ENCODE data around the gene MRPS7.
"Not testable (repeated sequence)": the region's sequence is repeated elsewhere in the genome, so short reads cannot be mapped to it uniquely, and the experiment has no call there.

The MRPS7 gene

DNA sequence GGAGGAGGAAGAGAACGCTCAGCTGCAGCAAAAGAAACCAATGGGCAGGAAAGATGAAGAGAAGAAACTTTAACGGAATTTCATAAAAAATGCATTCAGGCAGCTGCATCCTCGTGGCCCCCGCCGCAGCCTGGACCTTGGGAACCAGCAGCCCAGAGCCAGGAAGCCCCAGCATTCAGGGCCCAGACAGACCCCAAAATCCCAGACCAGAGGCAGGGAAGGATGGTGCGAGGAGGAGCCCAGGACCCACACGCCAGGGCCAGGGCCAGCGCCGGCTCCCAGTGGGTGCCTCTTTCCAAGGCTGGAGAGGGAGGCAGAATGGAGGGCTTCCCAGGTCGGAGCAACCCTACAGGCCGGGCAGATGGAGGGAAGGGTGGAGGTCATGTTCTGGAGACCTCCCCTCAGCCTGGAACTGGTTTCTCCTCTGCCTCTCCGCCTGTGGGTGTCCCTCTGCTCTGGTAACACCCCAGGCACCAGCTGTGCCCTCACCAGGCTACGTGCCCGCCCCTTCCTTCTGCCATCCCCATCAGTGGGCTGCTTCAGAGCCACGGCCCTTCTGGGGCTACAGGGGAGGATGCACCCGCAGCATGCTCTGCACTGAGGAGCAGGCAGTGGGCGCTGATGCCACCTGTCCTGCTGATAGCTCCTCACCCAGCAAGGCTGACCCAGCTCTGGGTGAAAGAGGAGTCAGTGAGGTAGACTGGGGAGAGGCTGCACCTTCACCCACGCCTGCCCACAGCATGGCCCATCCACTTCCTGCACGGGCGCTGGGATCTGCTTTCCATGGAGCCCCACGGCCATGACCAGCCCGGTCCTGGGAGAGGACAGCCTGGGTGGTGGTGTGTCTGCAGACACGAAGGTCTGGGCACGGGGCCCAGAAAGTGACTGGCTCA is 10.5 kb downstream of the MRPS7 start:
- peak; percentile 15 for DNase-seq

DNA sequence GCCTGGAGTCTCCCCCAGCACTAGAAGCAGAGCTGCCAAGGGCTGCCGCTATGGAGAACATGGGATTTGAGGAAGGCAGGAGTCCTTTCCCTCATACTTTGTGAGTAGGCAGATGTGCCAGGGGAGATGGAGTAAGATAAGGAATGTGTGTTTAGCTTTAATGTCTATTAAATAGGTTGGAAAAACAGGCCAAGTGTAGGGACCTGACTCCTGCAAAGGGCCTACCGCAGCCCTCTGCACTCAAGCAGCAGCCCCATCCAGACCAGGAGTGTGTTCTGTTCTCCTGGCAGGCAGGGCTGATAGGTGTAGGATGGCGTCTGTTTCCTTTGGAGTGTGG is 11.1 kb downstream of the MRPS7 start:
- DNase-seq, result no peak

DNA sequence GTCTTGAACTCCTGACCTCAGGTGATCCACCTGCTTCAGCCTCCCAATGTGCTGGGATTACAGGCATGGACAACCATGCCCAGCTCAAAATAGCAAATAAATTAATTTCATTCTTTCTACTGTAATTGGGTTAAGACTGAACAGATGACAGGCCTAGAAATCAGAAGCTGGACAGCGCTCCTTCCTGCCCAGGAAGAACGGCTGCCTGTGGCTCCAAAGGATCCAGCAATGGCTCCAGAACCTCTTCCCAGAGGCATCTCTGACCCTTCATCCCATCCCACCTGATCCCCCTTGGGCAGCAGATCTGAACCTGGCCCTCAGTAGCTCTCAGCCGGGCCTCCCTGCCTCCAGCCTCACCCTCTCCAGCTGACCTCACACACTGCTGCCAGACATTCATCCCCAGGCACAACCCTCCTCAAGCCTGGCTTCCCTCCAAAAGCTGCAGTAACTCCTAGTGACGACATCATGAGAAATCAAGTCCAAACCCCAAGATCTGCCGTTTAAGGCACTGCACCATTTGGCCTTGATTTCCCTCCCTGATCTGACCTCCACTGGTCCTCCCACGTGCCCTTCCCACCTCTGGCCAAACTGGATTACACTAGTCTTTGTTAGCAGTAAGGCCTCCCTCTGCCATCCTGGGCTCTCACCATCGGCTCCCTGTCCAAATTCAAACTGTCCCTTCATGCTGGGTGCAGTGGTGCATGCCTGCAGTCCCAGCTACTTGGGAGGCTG is 12.5 kb downstream of the MRPS7 start:
- DNase-seq, result peak; percentile 49

DNA sequence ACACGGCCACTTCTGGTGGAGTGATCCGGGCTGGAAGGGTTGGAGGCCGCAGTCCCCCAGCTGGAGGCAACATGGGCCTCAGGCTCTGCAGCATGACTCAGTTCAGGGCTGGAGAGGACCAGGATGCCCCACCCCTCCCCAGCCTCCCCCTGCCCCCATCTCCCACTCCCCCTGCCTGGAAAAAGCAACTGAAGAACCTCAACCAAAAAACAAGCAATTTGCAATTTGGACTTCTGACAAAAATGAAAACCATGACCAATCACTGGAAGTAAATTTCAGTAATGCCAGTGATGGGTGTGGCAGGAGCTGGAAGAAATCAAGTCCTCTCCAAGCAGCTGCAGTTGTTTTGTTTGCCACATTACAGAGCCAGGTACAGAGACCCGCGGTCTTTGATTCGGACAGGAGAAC is 16.0 kb downstream of the MRPS7 start:
- DNase-seq, result peak; percentile 64

DNA sequence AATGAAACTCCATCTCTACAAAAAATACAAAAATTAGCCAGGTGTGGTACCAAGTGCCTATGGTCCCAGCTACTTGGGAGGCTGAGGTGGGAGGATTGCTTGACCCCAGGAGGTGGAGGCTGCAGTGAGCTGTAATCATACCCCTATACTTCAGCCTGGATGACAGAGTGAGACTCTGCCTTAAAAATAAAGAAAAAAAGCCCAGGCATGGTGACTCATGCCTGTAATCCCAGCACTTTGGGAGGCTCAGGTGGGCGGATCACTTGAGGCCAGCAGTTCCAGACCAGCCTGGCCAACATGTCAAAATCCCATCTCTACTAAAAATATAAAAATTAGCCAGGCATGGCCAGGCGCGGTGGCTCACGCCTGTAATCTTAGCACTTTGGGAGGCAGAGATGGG is 18.5 kb downstream of the MRPS7 start:
- DNase-seq, result not testable (repeated sequence)

DNA sequence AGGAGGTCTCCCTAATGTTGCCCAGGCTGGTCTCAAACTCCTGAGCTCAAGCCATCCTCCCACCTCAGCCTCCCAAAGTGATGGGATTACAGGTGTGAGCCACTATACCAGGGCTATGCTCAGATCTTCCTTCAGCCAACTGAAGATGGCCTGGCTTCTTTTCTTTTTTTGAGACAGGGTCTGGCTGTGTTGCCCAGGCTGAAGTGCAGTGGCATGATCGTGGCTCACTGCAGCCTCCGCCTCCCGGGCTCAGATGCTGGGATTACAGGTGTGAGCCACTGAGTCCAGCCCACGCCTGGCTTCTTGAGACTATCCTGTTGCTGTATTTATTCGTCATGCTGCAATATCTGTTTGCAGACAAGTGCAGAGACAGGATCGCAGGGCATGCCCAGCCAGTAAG is 23.4 kb downstream of the MRPS7 start:
- DNase-seq, result no peak

DNA sequence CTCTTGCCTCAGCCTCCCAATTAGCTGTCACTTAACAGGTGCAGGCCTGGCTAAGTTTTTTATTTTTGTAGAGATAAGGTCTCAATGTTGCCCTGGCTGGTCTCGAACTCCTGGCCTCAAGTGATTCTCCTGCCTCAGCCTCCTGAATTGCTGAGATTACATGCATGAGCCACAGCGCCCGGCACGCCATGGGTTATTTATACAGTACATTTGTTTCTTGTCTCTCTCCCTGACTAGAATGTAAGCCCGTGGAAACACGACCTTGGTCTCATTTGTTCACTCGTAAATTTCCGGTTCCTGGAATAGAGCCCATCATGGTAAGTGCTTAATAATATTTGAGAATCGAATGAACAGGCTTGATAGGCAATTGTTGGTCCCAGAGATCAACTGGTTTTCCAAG is 25.5 kb downstream of the MRPS7 start:
- DNase-seq, result no peak

DNA sequence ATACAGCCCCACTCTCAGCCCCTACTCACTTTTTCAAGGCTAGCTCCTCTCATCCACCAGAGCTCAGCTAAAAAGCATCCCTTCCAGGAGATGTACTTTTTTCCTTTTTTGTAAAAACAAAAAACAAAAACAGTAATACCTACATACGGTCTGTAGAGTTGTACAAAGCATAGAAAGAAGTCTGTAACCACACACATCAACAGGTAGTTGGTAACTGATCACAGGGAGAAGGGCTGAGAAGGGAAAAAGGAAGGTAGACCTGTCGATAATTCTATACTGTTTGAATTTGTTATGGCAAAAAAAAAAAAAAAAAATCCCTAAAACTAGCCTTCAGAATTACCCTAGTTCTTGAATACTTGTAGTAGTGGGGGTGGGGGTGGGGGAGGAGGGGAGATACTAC is 26.7 kb downstream of the MRPS7 start:
- DNase-seq, result no peak

DNA sequence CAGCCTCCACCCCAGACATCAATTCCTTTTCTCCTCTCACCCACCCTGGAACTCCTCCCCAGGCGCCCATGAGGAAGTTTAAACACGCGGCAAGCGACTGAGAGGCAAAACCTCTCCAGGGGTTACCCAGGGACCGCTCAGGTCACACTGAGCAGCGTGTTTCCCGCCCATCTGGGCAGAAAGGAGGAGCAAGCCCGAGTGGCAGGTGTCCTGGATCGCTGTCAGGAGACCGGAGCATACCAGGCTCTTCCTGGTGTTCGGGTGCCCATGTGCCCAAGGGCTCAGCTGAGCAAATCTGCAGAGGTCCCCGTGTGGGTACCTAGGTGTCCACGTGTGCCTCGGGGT is 27.1 kb downstream of the MRPS7 start:
- DNase-seq, result no peak

DNA sequence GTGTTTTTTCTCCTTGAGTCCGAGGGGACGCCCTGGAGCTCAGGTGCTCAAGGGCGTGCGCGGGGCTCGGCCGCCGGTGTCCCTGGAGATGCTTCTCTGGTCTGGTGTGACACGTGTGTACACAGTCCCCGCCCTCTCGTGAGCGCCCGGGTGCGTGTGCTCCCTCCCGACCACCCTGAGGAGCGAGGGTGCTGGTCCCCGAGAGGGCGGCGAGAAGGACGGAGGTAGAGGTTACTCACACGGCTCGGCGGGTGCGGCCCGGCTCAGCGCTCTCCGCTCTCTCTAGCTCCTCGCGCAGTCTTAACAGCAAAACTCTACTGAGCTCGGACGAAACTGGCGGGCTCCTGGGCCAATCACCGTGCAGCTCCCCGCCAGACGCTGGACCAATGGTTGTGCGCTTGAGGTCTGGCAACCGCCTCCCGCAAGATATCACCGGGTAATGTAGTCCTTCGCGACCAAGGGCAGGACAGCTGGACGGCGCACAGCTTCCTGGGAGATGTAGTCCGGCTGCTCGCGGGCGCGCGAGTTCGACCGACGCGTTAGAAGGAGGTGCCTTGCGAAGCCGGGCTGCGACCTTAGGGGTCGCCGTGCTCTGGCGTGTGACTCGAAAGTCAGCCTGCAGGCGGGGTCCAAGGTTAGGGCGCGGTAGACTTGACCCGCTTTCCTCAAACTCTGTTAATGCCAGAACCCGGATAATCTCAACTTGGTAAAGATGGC is 27.6 kb downstream of the MRPS7 start, which contains the start of gene SLC25A19:
Gene SLC25A19 (minus strand): TSS at position 319 of the 717 bp plus-strand sequence. CDS start 2,669 bp downstream, outside the sequence.
- DNase-seq, result peak; percentile 98

DNA sequence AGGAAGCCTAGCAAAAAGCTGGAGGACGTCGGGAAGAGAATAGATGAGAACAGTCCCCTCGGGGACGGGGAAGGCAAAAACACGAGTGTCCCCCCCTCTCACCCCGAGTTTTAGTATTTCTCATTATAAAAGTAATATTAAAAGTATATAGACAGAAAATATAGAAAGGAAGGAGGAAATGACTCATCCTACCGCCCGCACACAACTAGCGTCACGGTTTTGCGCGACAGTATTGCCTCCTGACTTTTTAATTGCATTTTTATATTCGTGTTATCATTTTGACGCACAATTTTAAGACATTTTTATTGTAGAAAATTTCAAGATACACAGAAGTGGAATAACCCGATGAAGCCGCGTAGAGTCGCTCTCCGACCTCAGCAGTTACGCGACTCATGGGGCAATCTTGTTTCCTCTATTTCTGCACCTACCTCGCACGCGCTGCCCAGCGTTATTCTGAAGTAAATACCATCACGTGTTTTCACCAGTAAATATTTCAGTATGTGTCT is 28.2 kb downstream of the MRPS7 start:
- peak; percentile 44 for DNase-seq

DNA sequence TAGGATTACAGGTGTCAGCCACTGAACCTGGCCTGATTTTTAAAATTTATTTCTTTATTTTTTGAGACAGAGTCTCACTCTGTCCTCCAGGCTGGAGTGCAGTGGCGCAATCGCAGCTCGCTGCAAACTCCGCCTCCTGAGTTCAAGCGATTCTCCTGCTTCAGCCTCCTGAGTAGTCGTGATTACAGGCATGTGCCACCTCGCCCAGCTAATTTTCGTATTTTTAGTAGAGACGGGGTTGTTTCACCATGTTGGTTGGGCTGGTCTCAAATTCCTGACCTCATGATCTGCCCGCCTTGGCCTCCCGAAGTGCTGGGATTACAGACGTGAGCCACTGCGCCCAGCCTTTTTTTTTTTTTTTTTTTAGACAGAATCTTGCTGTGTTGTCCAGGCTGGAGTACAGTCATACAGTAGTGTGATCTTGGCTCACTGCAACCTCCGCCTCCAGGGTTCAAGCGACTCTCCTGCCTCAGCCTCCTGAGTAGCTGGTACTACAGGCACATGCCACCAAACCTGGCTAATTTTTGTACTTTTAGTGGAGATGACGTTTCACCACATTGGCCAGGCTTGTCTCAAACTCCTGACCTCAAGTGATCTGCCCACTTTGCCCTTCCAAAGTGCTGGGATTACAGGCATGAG is 31.2 kb downstream of the MRPS7 start:
- DNase-seq, result not testable (repeated sequence)

DNA sequence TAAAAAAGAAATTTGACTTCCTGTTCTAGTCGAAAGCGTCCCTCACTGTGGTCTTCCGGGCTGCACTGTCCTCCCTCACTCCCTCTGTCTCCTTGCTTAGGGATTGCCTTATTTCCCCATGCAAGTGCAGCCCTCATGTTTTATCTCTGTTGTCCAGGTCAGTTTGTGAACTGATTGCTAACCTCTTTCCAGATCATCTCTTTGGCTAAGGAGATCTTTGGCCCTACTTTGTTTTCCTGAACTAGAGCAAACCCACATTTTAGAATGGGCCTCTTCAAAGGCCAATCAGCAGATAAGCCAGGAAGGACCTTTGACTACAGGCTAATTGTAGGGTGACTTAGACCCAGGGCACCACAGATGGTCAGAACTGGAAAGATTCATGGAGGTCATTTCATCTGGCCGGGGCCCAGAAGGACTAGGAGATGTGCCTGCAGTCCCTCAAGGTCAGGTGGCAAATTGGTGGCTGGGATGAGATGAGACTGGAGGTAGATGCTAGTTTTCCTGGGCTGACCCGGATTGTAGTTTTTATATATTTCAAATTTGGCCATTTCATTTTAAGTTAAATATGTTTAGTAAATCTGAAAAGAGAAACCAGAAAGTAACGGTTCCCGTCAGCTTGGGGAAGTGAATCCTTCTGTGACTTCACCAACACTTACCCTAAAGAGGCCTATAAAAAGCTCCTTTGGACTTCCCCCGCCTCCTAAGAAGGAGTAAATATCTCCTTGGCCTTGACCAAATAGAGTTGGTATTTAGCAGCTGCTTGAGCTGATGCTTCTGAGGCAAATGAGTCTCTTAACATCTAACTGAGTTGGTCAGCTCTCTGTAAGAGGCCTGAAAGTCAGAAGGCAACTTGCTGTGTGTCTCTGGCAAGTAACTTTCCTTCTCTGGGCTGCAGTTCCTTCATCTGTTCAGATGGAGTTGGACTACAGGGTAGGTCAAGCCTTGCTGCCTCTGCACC is 33.8 kb downstream of the MRPS7 start:
- DNase-seq, result no peak

DNA sequence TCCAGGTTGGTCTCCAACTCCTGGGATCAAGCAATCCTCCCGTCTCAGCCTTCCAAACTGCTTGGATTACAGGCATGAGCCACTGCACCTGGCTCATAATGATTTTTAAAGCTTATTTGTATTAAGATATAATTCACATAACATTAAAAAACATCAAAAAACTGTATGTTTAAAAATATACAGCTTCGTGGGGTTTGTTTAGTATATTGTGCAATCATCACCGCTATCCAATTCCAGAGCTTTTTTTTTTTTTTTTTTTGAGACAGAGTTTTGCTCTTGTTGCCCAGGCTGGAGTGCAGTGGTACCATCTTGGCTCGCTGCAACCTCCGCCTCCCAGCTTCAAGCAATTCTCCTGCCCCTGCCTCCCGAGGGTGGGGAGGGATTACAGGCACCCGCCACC is 38.6 kb downstream of the MRPS7 start:
- DNase-seq, result no peak

DNA sequence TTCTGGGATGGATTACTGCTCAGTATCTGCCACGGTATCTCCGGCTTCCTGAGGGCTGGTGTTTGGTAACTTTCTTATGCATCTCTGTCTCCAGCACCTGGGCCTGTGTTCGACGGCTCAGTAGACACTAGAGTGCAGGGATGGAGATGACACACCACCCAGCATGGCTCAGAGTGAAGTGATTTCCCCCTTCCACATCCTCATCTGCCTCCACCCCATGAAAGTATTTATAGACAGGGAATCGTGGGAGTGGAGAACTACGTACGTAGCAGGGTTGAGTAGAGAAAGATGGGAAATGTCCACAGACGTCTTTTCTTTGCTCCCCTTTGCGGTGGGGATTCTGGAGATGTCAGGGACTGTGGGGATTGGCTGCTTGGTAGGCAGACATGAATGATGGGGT is 39.4 kb downstream of the MRPS7 start:
- no peak for DNase-seq

DNA sequence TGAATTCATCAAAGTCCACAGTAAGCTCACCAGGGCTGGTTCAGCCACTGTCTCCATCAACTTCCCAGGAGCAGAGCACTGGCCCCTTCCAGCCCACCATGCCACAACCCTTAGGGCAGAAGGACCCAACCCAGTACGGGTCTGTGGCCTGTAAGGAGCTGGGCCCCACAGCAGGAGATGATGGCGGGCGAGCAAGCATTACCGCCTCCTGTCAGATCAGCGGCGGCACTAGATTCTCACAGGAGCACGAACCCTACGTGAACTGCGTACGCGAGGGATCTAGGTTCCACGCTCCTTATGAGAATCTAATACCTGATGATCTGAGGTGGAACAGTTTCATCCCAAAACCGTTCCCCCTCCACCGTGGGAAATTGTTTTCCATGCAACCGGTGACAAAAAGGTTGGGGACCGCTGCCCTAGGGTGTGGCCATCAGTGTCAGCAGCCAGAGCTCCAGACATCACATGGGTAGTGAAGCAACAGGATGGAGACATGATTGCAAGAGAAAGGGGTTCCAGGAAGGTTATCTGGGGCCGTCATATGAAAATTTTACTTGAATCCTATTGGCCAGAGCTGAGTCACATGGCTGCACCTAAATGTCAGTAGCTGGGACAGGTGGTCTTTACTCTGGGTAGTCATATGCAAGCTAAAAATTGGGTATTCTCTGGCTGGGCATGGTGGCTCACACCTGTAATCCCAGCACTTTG is 40.0 kb downstream of the MRPS7 start:
- DNase-seq, result no peak

DNA sequence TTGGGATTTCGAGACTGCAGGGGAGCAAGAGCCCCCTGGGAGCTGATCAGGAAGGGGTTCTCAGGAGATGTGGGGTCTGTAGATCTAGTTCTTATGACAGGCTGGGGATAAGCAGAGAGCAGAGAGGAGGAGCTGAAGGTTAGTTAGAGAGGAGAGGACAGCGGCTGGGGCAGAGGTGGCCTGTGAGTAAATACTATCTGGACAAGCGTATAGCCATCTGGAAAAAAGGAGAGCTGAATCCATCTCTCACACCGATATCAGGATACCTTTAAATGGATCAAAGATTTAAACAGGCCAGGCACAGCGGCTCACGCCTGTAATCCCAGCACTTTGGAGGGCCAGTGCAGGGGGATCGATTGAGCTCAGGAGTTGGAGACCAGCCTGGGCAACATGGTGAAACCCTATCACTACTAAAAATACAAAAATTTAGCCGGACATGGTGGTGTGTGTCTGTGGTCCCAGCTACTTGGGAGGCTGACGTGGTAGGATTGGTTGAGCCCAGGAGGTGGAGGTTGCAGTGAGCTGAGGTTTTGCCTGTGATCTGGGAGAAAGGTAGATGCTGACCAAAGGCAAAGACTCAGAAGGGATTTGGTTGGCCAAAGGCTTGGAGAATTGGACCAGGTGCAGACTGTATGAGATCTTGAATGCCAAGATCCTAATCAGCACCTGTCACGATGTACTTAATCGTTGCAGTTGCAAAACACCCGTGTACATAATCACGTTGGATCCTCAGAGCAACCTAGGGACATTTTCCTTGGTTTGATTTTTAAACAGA is 46.5 kb downstream of the MRPS7 start:
- no peak for DNase-seq

DNA sequence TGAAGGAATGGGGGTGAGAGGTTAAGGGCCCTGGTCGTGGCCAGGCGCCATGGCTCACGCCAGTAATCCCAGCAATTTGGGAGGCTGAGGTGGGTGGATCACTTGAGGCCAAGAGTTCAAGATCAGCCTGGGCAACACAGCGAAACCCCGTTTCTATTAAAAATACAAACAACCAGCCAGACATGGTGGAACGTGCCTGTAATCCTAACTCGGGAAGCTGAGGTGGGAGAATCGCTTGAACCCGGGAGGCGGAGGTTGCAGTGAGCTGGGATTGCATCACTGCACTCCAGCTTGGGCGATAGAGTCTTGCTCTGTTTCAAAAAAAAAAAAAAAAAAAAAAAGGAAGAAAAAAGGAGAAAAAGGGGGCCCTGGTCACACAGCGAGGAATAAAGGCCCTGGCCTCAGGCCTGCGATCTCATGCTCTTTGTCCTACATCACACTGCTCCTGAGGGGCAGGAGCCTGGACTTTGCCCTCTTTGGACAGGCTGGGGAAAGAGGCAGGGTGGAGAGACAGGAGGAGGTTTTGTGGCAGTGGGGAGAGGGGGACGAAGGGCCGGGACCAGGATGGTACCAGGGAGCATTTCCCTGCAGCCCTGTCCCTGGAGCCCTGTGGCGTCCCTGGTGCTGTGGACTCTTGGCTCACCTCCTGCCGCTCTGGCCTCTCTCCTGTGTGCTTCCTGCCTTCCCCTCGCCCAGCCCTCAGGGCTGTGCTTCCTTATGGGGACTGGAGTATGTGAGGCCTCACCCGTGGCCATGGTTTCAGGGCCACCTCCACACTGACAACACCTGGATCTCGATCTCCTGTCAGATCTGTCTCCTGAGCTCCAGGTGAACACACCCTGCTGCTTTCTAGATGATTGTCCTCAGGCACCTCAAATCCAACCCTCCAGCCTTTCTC is 47.3 kb downstream of the MRPS7 start:
- DNase-seq, result no peak
